ENCODE results near the gene MYCT1. TPM values are rescaled to one million over a fixed set of nuclear protein-coding genes. Genes with fewer than 3 reads are reported as not detected.

The MYCT1 gene
- total RNA-seq, 1 experiment from 2014 or later, result not detected

DNA sequence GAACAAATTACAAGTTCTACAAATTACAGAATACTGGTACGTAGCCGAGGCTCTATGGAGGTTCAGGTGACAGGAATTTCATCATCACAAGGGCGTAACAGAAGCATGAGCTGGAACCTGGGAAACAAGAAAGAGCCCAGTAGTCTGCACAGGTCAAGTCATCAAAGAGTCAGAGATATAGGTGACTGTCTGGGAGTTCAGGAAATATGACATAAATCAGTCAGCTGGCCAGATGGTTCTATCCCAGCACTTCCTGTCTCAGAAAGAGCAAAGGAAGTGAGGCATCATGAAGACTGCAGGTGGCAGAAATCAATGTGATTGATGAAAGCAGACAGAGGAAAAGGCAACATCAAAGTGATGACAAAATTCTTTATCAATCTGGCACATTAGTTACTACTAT lies 23.3 kb downstream of the MYCT1 start:
- no peak overlapping the region for H3K27ac ChIP-seq (ENCODE audit: low read depth, low read length)
- no peaks in the 10 kb centered on the region for H3K36me3 ChIP-seq (ENCODE audit: control insufficient read depth in 1 of 2, insufficient read depth in 2 of 2, low read length in 2 of 2)
- RAD21 ChIA-PET (ENCODE audit: low non-redundant PET in 1 of 2, low total read pairs in 2 of 2, uncharacterized antibody in 2 of 2, unreplicated experiment in 2 of 2), result no interaction called here
- H3K9me2 ChIP-seq (ENCODE audit: insufficient read depth), result no peaks in the 10 kb centered on the region
- no peaks in the 10 kb centered on the region for H3K27me3 ChIP-seq (ENCODE audit: insufficient read depth, low read length)
- H3K9me3 ChIP-seq (ENCODE audit: control insufficient read depth in 1 of 2, insufficient read depth in 1 of 2, low read depth in 1 of 2, low read length in 2 of 2), result no peaks in the 10 kb centered on the region
- ATAC-seq (peak; percentile 67), DNase-seq (ENCODE audit: low read depth, low spot score) (peak; percentile 40)
- CTCF ChIA-PET, result no interaction called here
- H3K4me1 ChIP-seq (ENCODE audit: control insufficient read depth in 1 of 2, insufficient read depth in 2 of 2, low read length in 2 of 2), result no peaks in the 10 kb centered on the region
- BruUV-seq (replicated peaks), result no TSS peak
- intact Hi-C loops (cut with micrococcal nuclease), result no loop called here
- POLR2A ChIA-PET, result no interaction called here
- no peak overlapping the region for H3K4me2 ChIP-seq (ENCODE audit: low read length)
- no peak overlapping the region for H3K9ac ChIP-seq (ENCODE audit: low read length)
- no peak overlapping the region for H3K4me3 ChIP-seq (replicated peaks in 1 of 2; ENCODE audit: low read depth in 1 of 2, low read length in 2 of 2)
- H3K79me2 ChIP-seq (ENCODE audit: insufficient read depth, low read length), result no peaks in the 10 kb centered on the region
- TF ChIP-seq, protein P1, sequence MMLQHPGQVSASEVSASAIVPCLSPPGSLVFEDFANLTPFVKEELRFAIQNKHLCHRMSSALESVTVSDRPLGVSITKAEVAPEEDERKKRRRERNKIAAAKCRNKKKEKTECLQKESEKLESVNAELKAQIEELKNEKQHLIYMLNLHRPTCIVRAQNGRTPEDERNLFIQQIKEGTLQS (IDR thresholded peaks at IDR 0.05), result peak; percentile 75
- TF ChIP-seq EZH2phosphoT487 (IDR thresholded peaks at IDR 0.05; ENCODE audit: borderline replicate concordance) (no peak), FOSL1 (IDR thresholded peaks at IDR 0.05; ENCODE audit: low read depth) (peak; percentile 45; the same call in 1 of the 2 replicates), SP1 (IDR thresholded peaks at IDR 0.05; ENCODE audit: low read depth) (0 out of 2 replicates have a peak, but pooled peaks have one; percentile 38), ZNF274 (IDR thresholded peaks at IDR 0.05; ENCODE audit: low read depth, low read length) (no peak), CEBPB (IDR thresholded peaks at IDR 0.05; ENCODE audit: low read depth) (peak; percentile 73), ELF1 (IDR thresholded peaks at IDR 0.05; ENCODE audit: borderline replicate concordance, low read depth) (peak; percentile 28; the same call in 1 of the 2 replicates), TCF7L2 (IDR thresholded peaks at IDR 0.05; ENCODE audit: borderline replicate concordance, extremely low read depth, insufficient read depth, insufficient read length) (peak; percentile 86), EZH2 (IDR thresholded peaks at IDR 0.05) (no peak), SRF (IDR thresholded peaks at IDR 0.05; ENCODE audit: low read depth) (no peak), RAD21 (IDR thresholded peaks at IDR 0.05; ENCODE audit: low read depth) (no peak), SIN3A (IDR thresholded peaks at IDR 0.05; ENCODE audit: low read depth) (0 out of 2 replicates have a peak, but pooled peaks have one; percentile 26), JUND (IDR thresholded peaks at IDR 0.05) (peak; percentile 27; the same call in 1 of the 2 replicates)
- TF ChIP-seq, protein P2, sequence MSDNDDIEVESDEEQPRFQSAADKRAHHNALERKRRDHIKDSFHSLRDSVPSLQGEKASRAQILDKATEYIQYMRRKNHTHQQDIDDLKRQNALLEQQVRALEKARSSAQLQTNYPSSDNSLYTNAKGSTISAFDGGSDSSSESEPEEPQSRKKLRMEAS (IDR thresholded peaks at IDR 0.05), result 0 out of 2 replicates have a peak, but pooled peaks have one; percentile 36
- TF ChIP-seq, protein P3, sequence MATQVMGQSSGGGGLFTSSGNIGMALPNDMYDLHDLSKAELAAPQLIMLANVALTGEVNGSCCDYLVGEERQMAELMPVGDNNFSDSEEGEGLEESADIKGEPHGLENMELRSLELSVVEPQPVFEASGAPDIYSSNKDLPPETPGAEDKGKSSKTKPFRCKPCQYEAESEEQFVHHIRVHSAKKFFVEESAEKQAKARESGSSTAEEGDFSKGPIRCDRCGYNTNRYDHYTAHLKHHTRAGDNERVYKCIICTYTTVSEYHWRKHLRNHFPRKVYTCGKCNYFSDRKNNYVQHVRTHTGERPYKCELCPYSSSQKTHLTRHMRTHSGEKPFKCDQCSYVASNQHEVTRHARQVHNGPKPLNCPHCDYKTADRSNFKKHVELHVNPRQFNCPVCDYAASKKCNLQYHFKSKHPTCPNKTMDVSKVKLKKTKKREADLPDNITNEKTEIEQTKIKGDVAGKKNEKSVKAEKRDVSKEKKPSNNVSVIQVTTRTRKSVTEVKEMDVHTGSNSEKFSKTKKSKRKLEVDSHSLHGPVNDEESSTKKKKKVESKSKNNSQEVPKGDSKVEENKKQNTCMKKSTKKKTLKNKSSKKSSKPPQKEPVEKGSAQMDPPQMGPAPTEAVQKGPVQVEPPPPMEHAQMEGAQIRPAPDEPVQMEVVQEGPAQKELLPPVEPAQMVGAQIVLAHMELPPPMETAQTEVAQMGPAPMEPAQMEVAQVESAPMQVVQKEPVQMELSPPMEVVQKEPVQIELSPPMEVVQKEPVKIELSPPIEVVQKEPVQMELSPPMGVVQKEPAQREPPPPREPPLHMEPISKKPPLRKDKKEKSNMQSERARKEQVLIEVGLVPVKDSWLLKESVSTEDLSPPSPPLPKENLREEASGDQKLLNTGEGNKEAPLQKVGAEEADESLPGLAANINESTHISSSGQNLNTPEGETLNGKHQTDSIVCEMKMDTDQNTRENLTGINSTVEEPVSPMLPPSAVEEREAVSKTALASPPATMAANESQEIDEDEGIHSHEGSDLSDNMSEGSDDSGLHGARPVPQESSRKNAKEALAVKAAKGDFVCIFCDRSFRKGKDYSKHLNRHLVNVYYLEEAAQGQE (IDR thresholded peaks at IDR 0.05; ENCODE audit: low read depth), result no peak
- TF ChIP-seq, protein P4, sequence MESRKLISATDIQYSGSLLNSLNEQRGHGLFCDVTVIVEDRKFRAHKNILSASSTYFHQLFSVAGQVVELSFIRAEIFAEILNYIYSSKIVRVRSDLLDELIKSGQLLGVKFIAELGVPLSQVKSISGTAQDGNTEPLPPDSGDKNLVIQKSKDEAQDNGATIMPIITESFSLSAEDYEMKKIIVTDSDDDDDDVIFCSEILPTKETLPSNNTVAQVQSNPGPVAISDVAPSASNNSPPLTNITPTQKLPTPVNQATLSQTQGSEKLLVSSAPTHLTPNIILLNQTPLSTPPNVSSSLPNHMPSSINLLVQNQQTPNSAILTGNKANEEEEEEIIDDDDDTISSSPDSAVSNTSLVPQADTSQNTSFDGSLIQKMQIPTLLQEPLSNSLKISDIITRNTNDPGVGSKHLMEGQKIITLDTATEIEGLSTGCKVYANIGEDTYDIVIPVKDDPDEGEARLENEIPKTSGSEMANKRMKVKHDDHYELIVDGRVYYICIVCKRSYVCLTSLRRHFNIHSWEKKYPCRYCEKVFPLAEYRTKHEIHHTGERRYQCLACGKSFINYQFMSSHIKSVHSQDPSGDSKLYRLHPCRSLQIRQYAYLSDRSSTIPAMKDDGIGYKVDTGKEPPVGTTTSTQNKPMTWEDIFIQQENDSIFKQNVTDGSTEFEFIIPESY (IDR thresholded peaks at IDR 0.05; ENCODE audit: extremely low read depth, insufficient replicate concordance, low read length), result no peak
- TF ChIP-seq, protein P5, sequence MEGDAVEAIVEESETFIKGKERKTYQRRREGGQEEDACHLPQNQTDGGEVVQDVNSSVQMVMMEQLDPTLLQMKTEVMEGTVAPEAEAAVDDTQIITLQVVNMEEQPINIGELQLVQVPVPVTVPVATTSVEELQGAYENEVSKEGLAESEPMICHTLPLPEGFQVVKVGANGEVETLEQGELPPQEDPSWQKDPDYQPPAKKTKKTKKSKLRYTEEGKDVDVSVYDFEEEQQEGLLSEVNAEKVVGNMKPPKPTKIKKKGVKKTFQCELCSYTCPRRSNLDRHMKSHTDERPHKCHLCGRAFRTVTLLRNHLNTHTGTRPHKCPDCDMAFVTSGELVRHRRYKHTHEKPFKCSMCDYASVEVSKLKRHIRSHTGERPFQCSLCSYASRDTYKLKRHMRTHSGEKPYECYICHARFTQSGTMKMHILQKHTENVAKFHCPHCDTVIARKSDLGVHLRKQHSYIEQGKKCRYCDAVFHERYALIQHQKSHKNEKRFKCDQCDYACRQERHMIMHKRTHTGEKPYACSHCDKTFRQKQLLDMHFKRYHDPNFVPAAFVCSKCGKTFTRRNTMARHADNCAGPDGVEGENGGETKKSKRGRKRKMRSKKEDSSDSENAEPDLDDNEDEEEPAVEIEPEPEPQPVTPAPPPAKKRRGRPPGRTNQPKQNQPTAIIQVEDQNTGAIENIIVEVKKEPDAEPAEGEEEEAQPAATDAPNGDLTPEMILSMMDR (IDR thresholded peaks at IDR 0.05 in 2 of 3, conservative IDR thresholded peaks at IDR 0.05 in 1 of 3; ENCODE audit: borderline replicate concordance in 1 of 3, insufficient read depth in 1 of 3, low read depth in 2 of 3, low read length in 2 of 3), result no peak
- no peaks in the 10 kb centered on the region for H4K20me1 ChIP-seq (ENCODE audit: insufficient read depth)
- no peak overlapping the region for H2AFZ ChIP-seq (ENCODE audit: low read depth, low read length, poor library complexity, severe bottlenecking)

All from HCT116 (cell line).